H1 (cell line): Measurements from ENCODE around the gene TBC1D22A. TPM values are rescaled to one million over a fixed set of nuclear protein-coding genes. Genes with fewer than 3 reads are reported as not detected.

Source experiments
- ASH2L ChIP-seq: fragments of 200-600, 300-600 bp; sonication (generic); IDR thresholded peaks from one replicate; pipeline ENCODE4 v1.7.1; 2017; ENCODE audit warnings: low read length
- CREB1 ChIP-seq: IDR thresholded peaks from 2 replicates; pipeline ENCODE4 v1.6.1; 2012; ENCODE audit warnings: inconsistent platforms
- EP300 ChIP-seq, 2 experiments: IDR thresholded peaks; 1 replicate in 1 of 2; 2 replicates in 1 of 2; pipeline ENCODE4 v1.6.1; 2011 to 2012; ENCODE audit warnings: low read depth in 2 of 2, low read length in 2 of 2, mild to moderate bottlenecking in 2 of 2, borderline replicate concordance in 1 of 2, inconsistent platforms in 1 of 2, moderate library complexity in 1 of 2
- SP2 ChIP-seq: IDR thresholded peaks from 2 replicates; pipeline ENCODE4 v1.6.1; 2012; ENCODE audit warnings: mild to moderate bottlenecking, low read length, inconsistent platforms
- polyA plus RNA-seq, 7 experiments: library from polyadenylated mRNA; depleted of rRNA in 3 of 7; stranded (reverse) in 5 of 7; unstranded in 2 of 7; fragments of >200 nt in 5 of 7; fragments of 200-250 nt in 2 of 7; gene quantifications; 1 replicate in 5 of 7; 2 replicates in 1 of 7; 4 replicates in 1 of 7; pipeline versions ENCODE4 v1.2.1 to v1.2.3, GENCODE V29; 2011 to 2013; ENCODE audit warnings: missing spikeins in 2 of 7, mixed read lengths in 2 of 7
- total RNA-seq: library from RNA; stranded (reverse); fragmentation: NEBNext Ultra II Directional; extraction: Animal tissue kit (Norgen Biotek cat#: 25700); gene quantifications from 2 replicates; pipeline ENCODE4 v1.2.1, GENCODE V29; 2021
- TF ChIP-seq, protein P1 (sequence below): fragments of 300-600 bp; sonication (generic); IDR thresholded peaks from 2 replicates; pipeline ENCODE4 v1.7.1; 2012; ENCODE audit warnings: low read length, moderate library complexity, mild to moderate bottlenecking, inconsistent platforms; ENCODE audit not compliant: insufficient replicate concordance
- TF ChIP-seq, protein P2 (sequence below): IDR thresholded peaks from 2 replicates; pipeline ENCODE4 v1.6.1; 2012; ENCODE audit warnings: inconsistent platforms
- TF ChIP-seq, protein P3 (sequence below): IDR thresholded peaks from 2 replicates; pipeline ENCODE4 v1.6.1; 2012; ENCODE audit warnings: inconsistent platforms

The TBC1D22A gene
- total and polyA plus RNA-seq, 2 of the 8 experiments (the other 6 are each of a cell fraction or from before 2014, with no cell fraction given), result 11.9 to 18.4 TPM

DNA sequence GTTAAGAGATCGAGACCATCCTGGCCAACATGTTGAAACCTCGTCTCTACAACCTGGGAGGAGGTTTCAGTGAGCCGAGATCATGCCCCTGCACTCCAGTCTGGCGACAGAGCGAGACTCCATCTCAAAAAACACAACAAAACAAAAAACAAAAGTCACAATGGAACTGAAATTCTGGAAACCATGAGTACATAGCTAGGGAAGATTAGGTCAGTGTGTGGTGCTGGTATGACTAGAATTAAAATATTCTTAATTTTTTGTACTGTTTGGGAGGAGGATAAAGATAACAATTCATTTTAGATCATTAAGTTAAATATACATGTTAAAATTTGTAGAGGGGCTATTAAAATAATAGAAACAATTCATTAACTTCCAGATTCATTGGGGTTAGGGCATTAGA, 344.4 kb downstream of the TBC1D22A start (continued):
- TF ChIP-seq, protein P1, sequence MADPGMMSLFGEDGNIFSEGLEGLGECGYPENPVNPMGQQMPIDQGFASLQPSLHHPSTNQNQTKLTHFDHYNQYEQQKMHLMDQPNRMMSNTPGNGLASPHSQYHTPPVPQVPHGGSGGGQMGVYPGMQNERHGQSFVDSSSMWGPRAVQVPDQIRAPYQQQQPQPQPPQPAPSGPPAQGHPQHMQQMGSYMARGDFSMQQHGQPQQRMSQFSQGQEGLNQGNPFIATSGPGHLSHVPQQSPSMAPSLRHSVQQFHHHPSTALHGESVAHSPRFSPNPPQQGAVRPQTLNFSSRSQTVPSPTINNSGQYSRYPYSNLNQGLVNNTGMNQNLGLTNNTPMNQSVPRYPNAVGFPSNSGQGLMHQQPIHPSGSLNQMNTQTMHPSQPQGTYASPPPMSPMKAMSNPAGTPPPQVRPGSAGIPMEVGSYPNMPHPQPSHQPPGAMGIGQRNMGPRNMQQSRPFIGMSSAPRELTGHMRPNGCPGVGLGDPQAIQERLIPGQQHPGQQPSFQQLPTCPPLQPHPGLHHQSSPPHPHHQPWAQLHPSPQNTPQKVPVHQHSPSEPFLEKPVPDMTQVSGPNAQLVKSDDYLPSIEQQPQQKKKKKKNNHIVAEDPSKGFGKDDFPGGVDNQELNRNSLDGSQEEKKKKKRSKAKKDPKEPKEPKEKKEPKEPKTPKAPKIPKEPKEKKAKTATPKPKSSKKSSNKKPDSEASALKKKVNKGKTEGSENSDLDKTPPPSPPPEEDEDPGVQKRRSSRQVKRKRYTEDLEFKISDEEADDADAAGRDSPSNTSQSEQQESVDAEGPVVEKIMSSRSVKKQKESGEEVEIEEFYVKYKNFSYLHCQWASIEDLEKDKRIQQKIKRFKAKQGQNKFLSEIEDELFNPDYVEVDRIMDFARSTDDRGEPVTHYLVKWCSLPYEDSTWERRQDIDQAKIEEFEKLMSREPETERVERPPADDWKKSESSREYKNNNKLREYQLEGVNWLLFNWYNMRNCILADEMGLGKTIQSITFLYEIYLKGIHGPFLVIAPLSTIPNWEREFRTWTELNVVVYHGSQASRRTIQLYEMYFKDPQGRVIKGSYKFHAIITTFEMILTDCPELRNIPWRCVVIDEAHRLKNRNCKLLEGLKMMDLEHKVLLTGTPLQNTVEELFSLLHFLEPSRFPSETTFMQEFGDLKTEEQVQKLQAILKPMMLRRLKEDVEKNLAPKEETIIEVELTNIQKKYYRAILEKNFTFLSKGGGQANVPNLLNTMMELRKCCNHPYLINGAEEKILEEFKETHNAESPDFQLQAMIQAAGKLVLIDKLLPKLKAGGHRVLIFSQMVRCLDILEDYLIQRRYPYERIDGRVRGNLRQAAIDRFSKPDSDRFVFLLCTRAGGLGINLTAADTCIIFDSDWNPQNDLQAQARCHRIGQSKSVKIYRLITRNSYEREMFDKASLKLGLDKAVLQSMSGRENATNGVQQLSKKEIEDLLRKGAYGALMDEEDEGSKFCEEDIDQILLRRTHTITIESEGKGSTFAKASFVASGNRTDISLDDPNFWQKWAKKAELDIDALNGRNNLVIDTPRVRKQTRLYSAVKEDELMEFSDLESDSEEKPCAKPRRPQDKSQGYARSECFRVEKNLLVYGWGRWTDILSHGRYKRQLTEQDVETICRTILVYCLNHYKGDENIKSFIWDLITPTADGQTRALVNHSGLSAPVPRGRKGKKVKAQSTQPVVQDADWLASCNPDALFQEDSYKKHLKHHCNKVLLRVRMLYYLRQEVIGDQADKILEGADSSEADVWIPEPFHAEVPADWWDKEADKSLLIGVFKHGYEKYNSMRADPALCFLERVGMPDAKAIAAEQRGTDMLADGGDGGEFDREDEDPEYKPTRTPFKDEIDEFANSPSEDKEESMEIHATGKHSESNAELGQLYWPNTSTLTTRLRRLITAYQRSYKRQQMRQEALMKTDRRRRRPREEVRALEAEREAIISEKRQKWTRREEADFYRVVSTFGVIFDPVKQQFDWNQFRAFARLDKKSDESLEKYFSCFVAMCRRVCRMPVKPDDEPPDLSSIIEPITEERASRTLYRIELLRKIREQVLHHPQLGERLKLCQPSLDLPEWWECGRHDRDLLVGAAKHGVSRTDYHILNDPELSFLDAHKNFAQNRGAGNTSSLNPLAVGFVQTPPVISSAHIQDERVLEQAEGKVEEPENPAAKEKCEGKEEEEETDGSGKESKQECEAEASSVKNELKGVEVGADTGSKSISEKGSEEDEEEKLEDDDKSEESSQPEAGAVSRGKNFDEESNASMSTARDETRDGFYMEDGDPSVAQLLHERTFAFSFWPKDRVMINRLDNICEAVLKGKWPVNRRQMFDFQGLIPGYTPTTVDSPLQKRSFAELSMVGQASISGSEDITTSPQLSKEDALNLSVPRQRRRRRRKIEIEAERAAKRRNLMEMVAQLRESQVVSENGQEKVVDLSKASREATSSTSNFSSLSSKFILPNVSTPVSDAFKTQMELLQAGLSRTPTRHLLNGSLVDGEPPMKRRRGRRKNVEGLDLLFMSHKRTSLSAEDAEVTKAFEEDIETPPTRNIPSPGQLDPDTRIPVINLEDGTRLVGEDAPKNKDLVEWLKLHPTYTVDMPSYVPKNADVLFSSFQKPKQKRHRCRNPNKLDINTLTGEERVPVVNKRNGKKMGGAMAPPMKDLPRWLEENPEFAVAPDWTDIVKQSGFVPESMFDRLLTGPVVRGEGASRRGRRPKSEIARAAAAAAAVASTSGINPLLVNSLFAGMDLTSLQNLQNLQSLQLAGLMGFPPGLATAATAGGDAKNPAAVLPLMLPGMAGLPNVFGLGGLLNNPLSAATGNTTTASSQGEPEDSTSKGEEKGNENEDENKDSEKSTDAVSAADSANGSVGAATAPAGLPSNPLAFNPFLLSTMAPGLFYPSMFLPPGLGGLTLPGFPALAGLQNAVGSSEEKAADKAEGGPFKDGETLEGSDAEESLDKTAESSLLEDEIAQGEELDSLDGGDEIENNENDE, result no peak
- TF ChIP-seq ASH2L (no peak), CREB1 (no peak), EP300 (IDR thresholded peaks at IDR 0.05; ENCODE audit: borderline replicate concordance in 1 of 2, low read depth in 2 of 2, low read length in 2 of 2) (no peak), SP2 (no peak)
- TF ChIP-seq, protein P2, sequence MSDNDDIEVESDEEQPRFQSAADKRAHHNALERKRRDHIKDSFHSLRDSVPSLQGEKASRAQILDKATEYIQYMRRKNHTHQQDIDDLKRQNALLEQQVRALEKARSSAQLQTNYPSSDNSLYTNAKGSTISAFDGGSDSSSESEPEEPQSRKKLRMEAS, result no peak
- TF ChIP-seq, protein P3, sequence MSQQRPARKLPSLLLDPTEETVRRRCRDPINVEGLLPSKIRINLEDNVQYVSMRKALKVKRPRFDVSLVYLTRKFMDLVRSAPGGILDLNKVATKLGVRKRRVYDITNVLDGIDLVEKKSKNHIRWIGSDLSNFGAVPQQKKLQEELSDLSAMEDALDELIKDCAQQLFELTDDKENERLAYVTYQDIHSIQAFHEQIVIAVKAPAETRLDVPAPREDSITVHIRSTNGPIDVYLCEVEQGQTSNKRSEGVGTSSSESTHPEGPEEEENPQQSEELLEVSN, result no peak
